GM12878 (cell line): Measurements from ENCODE around the gene SH3BP1. TPM values are rescaled to one million over a fixed set of nuclear protein-coding genes. Genes with fewer than 3 reads are reported as not detected.

Source experiments
- CTCF ChIP-seq, 3 experiments: IDR thresholded peaks in 2 of 3; conservative IDR thresholded peaks in 1 of 3; 2 replicates each; pipeline ENCODE4 v1.5.1; 2011; ENCODE audit warnings: low read depth in 3 of 3, low read length in 3 of 3, mild to moderate bottlenecking in 3 of 3, control low read depth in 2 of 3, moderate library complexity in 2 of 3, inconsistent platforms in 1 of 3, mixed read lengths in 1 of 3; ENCODE audit not compliant: control insufficient read depth in 2 of 3, insufficient read depth in 1 of 3; ENCODE audit errors: extremely low read depth in 1 of 3
- E2F8 ChIP-seq: fragments of 450-650 bp; IDR thresholded peaks from 2 replicates; pipeline ENCODE4 v1.6.1; 2018; ENCODE audit warnings: mild to moderate bottlenecking, low read depth, moderate library complexity; ENCODE audit not compliant: partially characterized antibody
- EP300 ChIP-seq, 2 experiments: fragments of 150-350 bp in 1 of 2; IDR thresholded peaks; 2 replicates each; pipeline ENCODE4 v1.6.1; 2011 to 2012; ENCODE audit warnings: low read depth in 2 of 2, low read length in 2 of 2, borderline replicate concordance in 1 of 2, improper control_type of control experiment in 1 of 2, inconsistent platforms in 1 of 2; ENCODE audit not compliant: control insufficient read depth in 1 of 2
- GATAD2B ChIP-seq: fragments of 450-650 bp; conservative IDR thresholded peaks from 2 replicates; pipeline ENCODE4 v1.6.1; 2017; ENCODE audit warnings: low read depth, mild to moderate bottlenecking, moderate library complexity
- HDAC6 ChIP-seq: fragments of 200-600 bp; sonication (generic); IDR thresholded peaks from one replicate; pipeline ENCODE4 v1.8.0; 2017; ENCODE audit warnings: antibody characterized with exemption; ENCODE audit not compliant: unreplicated experiment
- HSF1 ChIP-seq: fragments of 150-350 bp; IDR thresholded peaks from 2 replicates; pipeline ENCODE4 v1.6.1; 2014; ENCODE audit warnings: mild to moderate bottlenecking, low read depth, low read length
- MAX ChIP-seq: IDR thresholded peaks from 2 replicates; pipeline ENCODE4 v1.6.1; 2012; ENCODE audit warnings: low read depth, low read length, improper control_type of control experiment
- PRDM15 ChIP-seq: fragments of 450-650 bp; formaldehyde crosslinking; IDR thresholded peaks from 2 replicates; pipeline ENCODE4 v1.4.0; 2020; ENCODE audit warnings: mild to moderate bottlenecking, moderate library complexity
- SP1 ChIP-seq: IDR thresholded peaks from one replicate; pipeline ENCODE4 v1.6.1; 2011; ENCODE audit warnings: low read depth, low read length
- TCF3 ChIP-seq: IDR thresholded peaks from 2 replicates; pipeline ENCODE4 v1.6.1; 2012; ENCODE audit warnings: low read depth, mild to moderate bottlenecking, low read length, borderline replicate concordance; ENCODE audit not compliant: insufficient read depth
- YY1 ChIP-seq: IDR thresholded peaks from 2 replicates; pipeline ENCODE4 v1.6.1; 2011; ENCODE audit warnings: low read depth, mild to moderate bottlenecking, low read length
- ZBTB4 ChIP-seq: fragments of 450-650 bp; formaldehyde crosslinking; IDR thresholded peaks from 2 replicates; pipeline ENCODE4 v1.4.0; 2022; ENCODE audit warnings: mild to moderate bottlenecking, moderate library complexity
- polyA plus RNA-seq, 11 experiments: library from polyadenylated mRNA; depleted of rRNA in 4 of 11; unstranded in 6 of 11; stranded (reverse) in 5 of 11; fragments of >200 nt; fragmentation: Nextera tagmentation in 4 of 11; fragmentation: Illumina TruSeq in 1 of 11; extraction: Ambion mirVana in 4 of 11; extraction: Trizol in 1 of 11; gene quantifications; 1 replicate in 1 of 11; 2 replicates in 10 of 11; pipeline versions ENCODE4 v1.2.1 to v1.2.3, GENCODE V29; 2011 to 2016; ENCODE audit warnings: inconsistent platforms in 2 of 11, missing spikeins in 2 of 11, low read depth in 1 of 11
- total RNA-seq, 4 experiments: library from RNA; depleted of rRNA in 3 of 4; stranded (reverse); fragments of >200 nt in 3 of 4; fragmentation: Illumina TruSeq in 1 of 4; extraction: Trizol in 1 of 4; gene quantifications; 2 replicates each; pipeline versions ENCODE4 v1.2.1 to v1.2.3, GENCODE V29; 2013 to 2021

Gene SH3BP1
- total and polyA plus RNA-seq, 10 of the 15 experiments (the other 5 are each of a cell fraction or from before 2014, with no cell fraction given), result 0.29 to 70.5 (median 22.5) TPM

- TF ChIP-seq CTCF (IDR thresholded peaks at IDR 0.05 in 2 of 3, conservative IDR thresholded peaks at IDR 0.05 in 1 of 3; ENCODE audit: control insufficient read depth in 2 of 3, extremely low read depth in 1 of 3, insufficient read depth in 1 of 3, low read depth in 3 of 3, low read length in 3 of 3) (peak; percentile 83 to 93 (median 92)), GATAD2B (peak; percentile 68), E2F8 (no peak), ZBTB4 (CRISPR knock-in tag) (no peak), MAX (no peak), EP300 (IDR thresholded peaks at IDR 0.05; ENCODE audit: borderline replicate concordance in 1 of 2, control insufficient read depth in 1 of 2, low read depth in 2 of 2, low read length in 2 of 2) (peak in 1 of 2 experiments; percentile 17; a peak in 1 of 4 replicates), TCF3 (0 out of 2 replicates have a peak, but pooled peaks have one; percentile 50), PRDM15 (CRISPR knock-in tag) (no peak), YY1 (peak; percentile 78), SP1 (no peak), HSF1 (no peak), HDAC6 (no peak)
Observed at GRCh38 chr22:37681556-37682049, 42.1 kb downstream of the SH3BP1 start (continued).
